NT2/D1 (cell line): ENCODE measurements around the gene BPIFB2.

ENCODE experiments used
- SUZ12 ChIP-seq: IDR thresholded peaks from 2 replicates; pipeline ENCODE4 v1.6.1; 2011; ENCODE audit not compliant: insufficient read length, insufficient read depth; ENCODE audit errors: extremely low read depth
- YY1 ChIP-seq: IDR thresholded peaks from 2 replicates; pipeline ENCODE4 v1.6.1; 2011; ENCODE audit not compliant: insufficient read length, insufficient read depth

- TF ChIP-seq SUZ12 (no peak), YY1 (no peak)
These were observed 7.6 kb downstream of the BPIFB2 start for GRCh38 chr20:33015114-33015484.
